ENCODE data around the gene LRRC40. TPM values are rescaled to one million over a fixed set of nuclear protein-coding genes. Genes with fewer than 3 reads are reported as not detected.
A peak's percentile ranks its signal among the peaks of the same experiment; 100 is the strongest.

The LRRC40 gene
- total and polyA plus RNA-seq, 4 donors: 6.3 to 12.7 (median 10.1) TPM

DNA sequence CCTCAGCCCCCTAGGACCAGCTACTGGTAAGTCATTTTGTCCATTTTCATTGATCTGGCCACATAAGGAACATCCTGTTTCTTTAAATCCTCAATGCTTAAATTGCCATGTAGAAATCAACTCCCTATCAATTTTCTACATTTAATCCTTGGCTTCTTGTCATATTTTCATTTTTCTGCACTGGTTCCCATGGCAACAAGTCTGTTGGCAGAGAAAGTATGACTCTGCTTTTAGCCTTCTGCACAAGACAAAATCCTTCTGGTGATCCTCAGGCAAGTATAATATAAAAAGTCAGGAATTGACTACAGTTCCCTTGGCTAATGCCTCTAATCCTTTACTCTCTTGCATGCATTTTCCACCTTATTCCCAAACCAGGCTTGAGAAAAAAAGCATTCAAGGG is 65.0 kb downstream of the LRRC40 start:
- H3K36me3 ChIP-seq (ENCODE audit: control insufficient read depth in 1 of 2, insufficient read depth in 2 of 2, low read length in 1 of 2): no peaks in the 10 kb centered on the region
- peak; percentile 73 for ATAC-seq (ENCODE audit: low FRiP score)
- H3K4me3 ChIP-seq (ENCODE audit: low read length in 2 of 2): no peak overlapping the region
- intact Hi-C loops (cut with DNase I): no loop called here
- H3K4me1 ChIP-seq (ENCODE audit: control insufficient read depth in 1 of 2, insufficient read depth in 2 of 2, low read length in 2 of 2): peaks cover 0 to 14% of the 10 kb centered on the region in 2 donors
- H3K9me3 ChIP-seq (ENCODE audit: control insufficient read depth, low read length): no peaks in the 10 kb centered on the region
- H3K27me3 ChIP-seq (ENCODE audit: control insufficient read depth in 1 of 2, insufficient read depth in 2 of 2, low read length in 1 of 2): no peaks in the 10 kb centered on the region
- H3K27ac ChIP-seq (ENCODE audit: low read depth in 1 of 2, low read length in 2 of 2): peak overlapping the region in 1 of 2 donors; percentile 19
- no peak for DNase-seq

DNA sequence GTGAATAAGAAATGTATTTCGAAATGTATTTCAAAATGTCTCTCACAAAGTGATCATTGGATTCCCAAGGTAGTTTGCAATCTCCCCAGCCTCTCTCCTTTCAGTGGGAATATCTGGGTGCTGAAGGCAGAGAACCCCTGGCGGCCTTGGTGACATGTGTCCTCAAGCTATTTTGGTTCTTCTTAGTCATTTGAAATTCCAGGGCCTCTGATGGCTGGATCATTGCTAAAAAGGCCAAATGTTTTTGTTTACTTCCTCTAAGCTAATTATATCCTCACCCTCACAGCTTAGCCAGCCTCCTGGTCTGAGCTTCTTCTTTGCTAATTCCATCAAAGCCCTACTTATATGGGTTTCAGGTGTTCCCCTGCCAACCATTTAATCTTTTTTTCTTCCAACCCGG is 71.2 kb downstream of the LRRC40 start:
- no peaks in the 10 kb centered on the region for H3K4me1 ChIP-seq (ENCODE audit: control insufficient read depth in 1 of 2, insufficient read depth in 2 of 2, low read length in 2 of 2)
- ATAC-seq (ENCODE audit: low FRiP score): no peak

GRCh38 chr1:70117046-70117445 is 88.3 kb downstream of the LRRC40 start:
- intact Hi-C loops (cut with DNase I): no loop called here
- no peak overlapping the region for H3K27ac ChIP-seq (ENCODE audit: low read depth in 1 of 2, low read length in 2 of 2)
- H3K27me3 ChIP-seq (ENCODE audit: control insufficient read depth in 1 of 2, insufficient read depth in 2 of 2, low read length in 1 of 2): no peaks in the 10 kb centered on the region
- H3K4me3 ChIP-seq (ENCODE audit: low read length in 2 of 2): no peak overlapping the region
- H3K4me1 ChIP-seq (ENCODE audit: control insufficient read depth in 1 of 2, insufficient read depth in 2 of 2, low read length in 2 of 2): no peaks in the 10 kb centered on the region
- ATAC-seq (ENCODE audit: low FRiP score) (no peak), DNase-seq (no peak)
- no peaks in the 10 kb centered on the region for H3K36me3 ChIP-seq (ENCODE audit: control insufficient read depth in 1 of 2, insufficient read depth in 2 of 2, low read length in 1 of 2)
- H3K9me3 ChIP-seq (ENCODE audit: control insufficient read depth, low read length): no peaks in the 10 kb centered on the region

More for the DNA sequence above, 71.2 kb downstream of the LRRC40 start:
- Histone ChIP-seq H3K27me3 (ENCODE audit: control insufficient read depth in 1 of 2, insufficient read depth in 2 of 2, low read length in 1 of 2) (no peaks in the 10 kb centered on the region), H3K27ac (ENCODE audit: low read depth in 1 of 2, low read length in 2 of 2) (no peak overlapping the region), H3K4me3 (ENCODE audit: low read length in 2 of 2) (no peak overlapping the region), H3K36me3 (ENCODE audit: control insufficient read depth in 1 of 2, insufficient read depth in 2 of 2, low read length in 1 of 2) (no peaks in the 10 kb centered on the region), H3K9me3 (ENCODE audit: control insufficient read depth, low read length) (no peaks in the 10 kb centered on the region)
- 73 to 87% methylated on average over 3 of the region's 3 CpGs for WGBS, 2 donors
- DNase-seq: no peak
- intact Hi-C loops (cut with DNase I): loop anchor here in 1 of 2 donors (5.0 kb wide), 1 partner anchor 373 kb away; no protein-coding TSS in a partner anchor

- DNase-seq (no peak), ATAC-seq (ENCODE audit: low FRiP score) (no peak)
- Histone ChIP-seq H3K9me3 (ENCODE audit: control insufficient read depth, low read length) (no peaks in the 10 kb centered on the region), H3K27ac (ENCODE audit: low read depth in 1 of 2, low read length in 2 of 2) (no peak overlapping the region), H3K4me1 (ENCODE audit: control insufficient read depth in 1 of 2, insufficient read depth in 2 of 2, low read length in 2 of 2) (no peaks in the 10 kb centered on the region), H3K36me3 (ENCODE audit: control insufficient read depth in 1 of 2, insufficient read depth in 2 of 2, low read length in 1 of 2) (no peaks in the 10 kb centered on the region), H3K4me3 (ENCODE audit: low read length in 2 of 2) (no peak overlapping the region), H3K27me3 (ENCODE audit: control insufficient read depth in 1 of 2, insufficient read depth in 2 of 2, low read length in 1 of 2) (no peaks in the 10 kb centered on the region)
- WGBS, 2 donors: 89 to 93% methylated on average over 3 of the region's 3 CpGs
- intact Hi-C loops (cut with DNase I): no loop called here
Observed at GRCh38 chr1:70115315-70115714, 90.1 kb downstream of the LRRC40 start.

GRCh38 chr1:70112838-70113237 is 92.5 kb downstream of the LRRC40 start:
- no peak for ATAC-seq (ENCODE audit: low FRiP score)
- Histone ChIP-seq H3K36me3 (ENCODE audit: control insufficient read depth in 1 of 2, insufficient read depth in 2 of 2, low read length in 1 of 2) (no peaks in the 10 kb centered on the region), H3K27me3 (ENCODE audit: control insufficient read depth in 1 of 2, insufficient read depth in 2 of 2, low read length in 1 of 2) (no peaks in the 10 kb centered on the region), H3K4me1 (ENCODE audit: control insufficient read depth in 1 of 2, insufficient read depth in 2 of 2, low read length in 2 of 2) (no peaks in the 10 kb centered on the region), H3K4me3 (ENCODE audit: low read length in 2 of 2) (no peak overlapping the region), H3K27ac (ENCODE audit: low read depth in 1 of 2, low read length in 2 of 2) (no peak overlapping the region), H3K9me3 (ENCODE audit: control insufficient read depth, low read length) (no peaks in the 10 kb centered on the region)
- intact Hi-C loops (cut with DNase I): no loop called here
- no peak for DNase-seq
- WGBS, 2 donors: 76 to 86% methylated on average over 5 of the region's 5 CpGs

GRCh38 chr1:70109241-70109640 is 96.1 kb downstream of the LRRC40 start:
- intact Hi-C loops (cut with DNase I): no loop called here
- ATAC-seq (ENCODE audit: low FRiP score) (no peak), DNase-seq (no peak)
- Histone ChIP-seq H3K4me3 (ENCODE audit: low read length in 2 of 2) (no peak overlapping the region), H3K4me1 (ENCODE audit: control insufficient read depth in 1 of 2, insufficient read depth in 2 of 2, low read length in 2 of 2) (no peaks in the 10 kb centered on the region), H3K36me3 (ENCODE audit: control insufficient read depth in 1 of 2, insufficient read depth in 2 of 2, low read length in 1 of 2) (no peaks in the 10 kb centered on the region), H3K27me3 (ENCODE audit: control insufficient read depth in 1 of 2, insufficient read depth in 2 of 2, low read length in 1 of 2) (no peaks in the 10 kb centered on the region), H3K27ac (ENCODE audit: low read depth in 1 of 2, low read length in 2 of 2) (no peak overlapping the region), H3K9me3 (ENCODE audit: control insufficient read depth, low read length) (no peaks in the 10 kb centered on the region)
- whole genome bisulfite sequencing, 2 donors: 94 to 97% methylated on average over 5 of the region's 5 CpGs

- ATAC-seq (ENCODE audit: low FRiP score): no peak
- no peak overlapping the region for H3K27ac ChIP-seq (ENCODE audit: low read depth in 1 of 2, low read length in 2 of 2)
- no peaks in the 10 kb centered on the region for H3K27me3 ChIP-seq (ENCODE audit: control insufficient read depth in 1 of 2, insufficient read depth in 2 of 2, low read length in 1 of 2)
- WGBS, 2 donors: 86 to 89% methylated on average over 1 of the region's 1 CpG
- no peak overlapping the region for H3K4me3 ChIP-seq (ENCODE audit: low read length in 2 of 2)
- intact Hi-C loops (cut with DNase I): no loop called here
- no peak for DNase-seq
- no peaks in the 10 kb centered on the region for H3K4me1 ChIP-seq (ENCODE audit: control insufficient read depth in 1 of 2, insufficient read depth in 2 of 2, low read length in 2 of 2)
- no peaks in the 10 kb centered on the region for H3K36me3 ChIP-seq (ENCODE audit: control insufficient read depth in 1 of 2, insufficient read depth in 2 of 2, low read length in 1 of 2)
- H3K9me3 ChIP-seq (ENCODE audit: control insufficient read depth, low read length): no peaks in the 10 kb centered on the region
Observed at GRCh38 chr1:70103770-70104169, 101.6 kb downstream of the LRRC40 start.

DNA sequence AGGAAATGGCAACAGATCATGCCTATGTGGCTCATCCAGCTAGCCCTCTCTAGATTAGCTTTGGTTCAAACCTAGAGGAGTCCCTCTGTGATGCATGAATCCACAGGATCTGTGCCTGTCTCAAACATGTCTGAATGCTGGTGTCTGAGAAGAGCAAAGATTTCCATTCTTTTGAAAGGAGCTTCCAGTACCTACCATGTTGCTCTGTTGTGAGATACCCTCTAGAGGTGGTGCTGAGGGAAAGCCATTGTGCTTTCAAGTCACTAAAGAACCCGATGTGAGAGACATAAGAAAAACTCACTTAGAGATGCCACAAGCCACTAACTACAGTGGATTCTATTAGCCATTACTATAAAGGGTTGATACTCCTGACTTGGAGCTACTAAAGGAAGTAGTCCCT is 103.6 kb downstream of the LRRC40 start:
- peak; percentile 19 for ATAC-seq (ENCODE audit: low FRiP score)
- WGBS, 2 donors: 61 to 79% methylated on average over 1 of the region's 1 CpG
- Histone ChIP-seq H3K27me3 (ENCODE audit: control insufficient read depth in 1 of 2, insufficient read depth in 2 of 2, low read length in 1 of 2) (no peaks in the 10 kb centered on the region), H3K9me3 (ENCODE audit: control insufficient read depth, low read length) (no peaks in the 10 kb centered on the region), H3K27ac (ENCODE audit: low read depth in 1 of 2, low read length in 2 of 2) (no peak overlapping the region), H3K4me1 (ENCODE audit: control insufficient read depth in 1 of 2, insufficient read depth in 2 of 2, low read length in 2 of 2) (no peaks in the 10 kb centered on the region), H3K36me3 (ENCODE audit: control insufficient read depth in 1 of 2, insufficient read depth in 2 of 2, low read length in 1 of 2) (no peaks in the 10 kb centered on the region), H3K4me3 (ENCODE audit: low read length in 2 of 2) (no peak overlapping the region)
- DNase-seq: no peak
- intact Hi-C loops (cut with DNase I): no loop called here

GRCh38 chr1:70101231-70101630 is 104.1 kb downstream of the LRRC40 start:
- H3K4me3 ChIP-seq (ENCODE audit: low read length in 2 of 2): no peak overlapping the region
- no peaks in the 10 kb centered on the region for H3K36me3 ChIP-seq (ENCODE audit: control insufficient read depth in 1 of 2, insufficient read depth in 2 of 2, low read length in 1 of 2)
- DNase-seq (no peak), ATAC-seq (ENCODE audit: low FRiP score) (no peak)
- H3K27ac ChIP-seq (ENCODE audit: low read depth in 1 of 2, low read length in 2 of 2): no peak overlapping the region
- 9 to 21% methylated on average over 2 of the region's 2 CpGs for WGBS, 2 donors
- H3K4me1 ChIP-seq (ENCODE audit: control insufficient read depth in 1 of 2, insufficient read depth in 2 of 2, low read length in 2 of 2): no peaks in the 10 kb centered on the region
- intact Hi-C loops (cut with DNase I): no loop called here
- no peaks in the 10 kb centered on the region for H3K27me3 ChIP-seq (ENCODE audit: control insufficient read depth in 1 of 2, insufficient read depth in 2 of 2, low read length in 1 of 2)
- H3K9me3 ChIP-seq (ENCODE audit: control insufficient read depth, low read length): no peaks in the 10 kb centered on the region
